RWPE2 (cell line): ENCODE measurements around the gene PHYHIPL.

Experiments used
- ATAC-seq: fragments of 200-7000 bp; cut with Tn5 transposase; 3 replicates; pipeline ENCODE4 v1.9.1; 2021; ENCODE audit warnings: low read depth
- DNase-seq: peaks from one replicate; pipeline ENCODE4 v3.0.0-alpha.2; 2020; ENCODE audit warnings: low spot score
- H3K27ac ChIP-seq: fragments of 450-650 bp; 2 replicates; pipeline ENCODE4 v1.5.1; 2017; ENCODE audit warnings: mild to moderate bottlenecking; ENCODE audit not compliant: poor library complexity, severe bottlenecking
- H3K27me3 ChIP-seq: fragments of 250-450 bp; sonication (Bioruptor Pico); 2 replicates; pipeline ENCODE4 v1.5.1; 2021; ENCODE audit warnings: mild to moderate bottlenecking, moderate library complexity; ENCODE audit not compliant: insufficient read depth, poor library complexity, severe bottlenecking
- H3K36me3 ChIP-seq: fragments of 250-450 bp; sonication (Bioruptor Pico); 2 replicates; pipeline ENCODE4 v1.5.1; 2020; ENCODE audit warnings: low read depth, mild to moderate bottlenecking, moderate library complexity
- H3K4me1 ChIP-seq: fragments of 250-450 bp; sonication (Bioruptor Pico); 2 replicates; pipeline ENCODE4 v1.5.1; 2021; ENCODE audit warnings: mild to moderate bottlenecking, moderate library complexity; ENCODE audit not compliant: insufficient read depth, poor library complexity, severe bottlenecking
- H3K4me3 ChIP-seq: fragments of 250-450 bp; sonication (Bioruptor Pico); 2 replicates; pipeline ENCODE4 v1.5.1; 2021; ENCODE audit warnings: mild to moderate bottlenecking, moderate library complexity; ENCODE audit not compliant: severe bottlenecking
- H3K9me3 ChIP-seq: fragments of 250-450 bp; sonication (Bioruptor Pico); 2 replicates; pipeline ENCODE4 v1.5.1; 2021; ENCODE audit warnings: mild to moderate bottlenecking, moderate library complexity; ENCODE audit not compliant: severe bottlenecking
- CTCF ChIP-seq: fragments of 450-650 bp; IDR thresholded peaks from one replicate; pipeline ENCODE4 v1.5.1; 2017; ENCODE audit warnings: mild to moderate bottlenecking, moderate library complexity; ENCODE audit not compliant: poor library complexity, severe bottlenecking

The PHYHIPL gene

DNA sequence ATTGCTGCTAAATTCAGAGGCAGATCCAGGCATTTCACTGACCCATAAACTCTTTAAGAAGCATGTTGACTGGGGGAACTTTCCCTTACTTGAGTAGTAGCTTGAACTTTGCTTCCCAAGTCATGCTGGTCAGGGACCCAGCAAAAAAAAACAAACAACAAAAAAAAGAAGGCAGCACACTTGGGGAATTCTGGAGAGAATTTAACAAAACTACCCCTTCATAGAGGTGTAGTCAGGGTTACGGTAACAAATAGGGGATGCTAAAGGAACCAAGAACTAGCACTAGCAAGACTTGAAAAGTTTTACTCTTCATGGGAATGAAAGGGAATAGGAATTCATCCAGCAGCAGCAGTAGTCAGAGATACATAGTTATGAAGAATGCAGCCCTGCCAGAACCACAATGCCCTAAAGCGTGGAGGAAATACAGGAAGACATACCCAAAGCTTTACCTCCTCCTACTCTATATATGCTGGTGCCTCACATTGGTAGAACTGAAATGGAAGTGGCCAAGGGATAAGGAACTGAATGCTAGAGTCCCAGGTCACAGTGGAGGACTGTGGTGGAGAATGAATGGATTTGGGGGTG, 67.3 kb downstream of the PHYHIPL start:
- H3K36me3 ChIP-seq = no peaks in the 10 kb centered on the region
- DNase-seq (no peak), ATAC-seq (no peak)
- peaks cover 4% of the 10 kb centered on the region for H3K9me3 ChIP-seq
- TF ChIP-seq CTCF = no peak
- no peak overlapping the region for H3K4me3 ChIP-seq
- no peak overlapping the region for H3K27ac ChIP-seq
- H3K4me1 ChIP-seq = no peaks in the 10 kb centered on the region
- H3K27me3 ChIP-seq = peaks cover 3% of the 10 kb centered on the region

DNA sequence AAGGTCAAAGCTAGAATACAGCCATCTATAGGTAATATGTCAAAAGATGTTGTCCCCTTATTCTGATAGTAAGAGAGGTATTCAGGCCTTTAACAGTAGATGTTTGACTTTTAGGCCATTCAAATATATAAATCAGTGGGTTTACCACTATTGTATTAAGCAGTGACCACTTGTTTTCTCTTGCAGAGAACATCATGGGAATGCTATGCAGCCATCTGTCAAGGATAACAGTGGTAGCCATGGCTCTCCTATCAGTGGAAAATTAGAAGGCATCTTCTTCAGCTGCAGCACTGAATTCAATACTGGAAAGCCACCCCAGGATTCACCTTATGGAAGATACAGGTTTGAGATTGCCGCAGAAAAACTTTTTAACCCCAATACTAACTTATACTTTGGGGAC, 68.4 kb downstream of the PHYHIPL start:
- H3K9me3 ChIP-seq = no peaks in the 10 kb centered on the region
- H3K27ac ChIP-seq = no peak overlapping the region
- no peak for TF ChIP-seq CTCF
- no peak overlapping the region for H3K4me3 ChIP-seq
- no peak for ATAC-seq
- no peaks in the 10 kb centered on the region for H3K36me3 ChIP-seq
- H3K4me1 ChIP-seq = no peaks in the 10 kb centered on the region
- peaks cover 3% of the 10 kb centered on the region for H3K27me3 ChIP-seq
- DNase-seq = no peak

DNA sequence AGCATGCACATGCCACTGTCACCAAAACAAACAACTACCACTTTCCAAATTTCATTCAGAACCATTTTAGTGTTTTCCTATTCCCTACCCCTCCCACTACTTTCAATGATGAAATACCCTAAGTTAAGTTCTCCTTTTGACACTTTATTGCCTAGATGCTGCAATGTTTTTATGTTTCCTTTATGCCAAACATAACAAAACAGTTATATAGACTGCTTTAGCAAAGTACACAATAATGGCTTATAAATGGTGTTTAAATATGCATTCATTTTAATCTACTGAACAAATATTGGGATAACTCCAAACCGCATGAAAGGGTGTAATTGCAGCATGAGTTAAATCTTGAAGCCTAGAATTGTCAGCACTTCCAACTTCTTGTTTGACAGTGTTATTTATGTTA, 69.2 kb downstream of the PHYHIPL start:
- H3K27ac ChIP-seq = no peak overlapping the region
- no peak overlapping the region for H3K4me3 ChIP-seq
- H3K9me3 ChIP-seq = no peaks in the 10 kb centered on the region
- H3K4me1 ChIP-seq = no peaks in the 10 kb centered on the region
- DNase-seq (no peak), ATAC-seq (no peak)
- H3K27me3 ChIP-seq = peaks cover 3% of the 10 kb centered on the region
- H3K36me3 ChIP-seq = no peaks in the 10 kb centered on the region
- TF ChIP-seq CTCF = no peak

DNA sequence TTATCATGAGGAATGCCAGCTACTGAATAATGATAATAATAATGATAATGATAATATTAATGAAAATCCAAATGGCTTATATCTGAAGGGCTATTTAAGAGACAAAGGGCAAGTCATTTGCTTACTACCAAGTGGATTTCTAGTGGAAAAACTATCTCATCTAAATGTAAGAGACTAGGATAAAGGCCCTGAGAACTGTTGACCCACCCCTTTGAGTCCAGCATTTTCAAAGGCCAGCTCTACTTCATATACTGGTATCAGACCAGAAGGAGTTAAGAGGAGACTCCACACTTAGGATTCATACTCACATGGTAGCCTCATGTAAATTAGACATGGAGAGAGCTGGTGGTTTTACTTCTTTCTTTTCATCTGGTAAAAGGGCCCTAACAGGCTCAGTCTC, 76.0 kb downstream of the PHYHIPL start:
- ATAC-seq = no peak
- Histone ChIP-seq H3K36me3 (no peaks in the 10 kb centered on the region), H3K27me3 (no peaks in the 10 kb centered on the region), H3K9me3 (no peaks in the 10 kb centered on the region), H3K4me3 (no peak overlapping the region), H3K27ac (no peak overlapping the region), H3K4me1 (no peaks in the 10 kb centered on the region)
- DNase-seq = no peak
- TF ChIP-seq CTCF = no peak

DNA sequence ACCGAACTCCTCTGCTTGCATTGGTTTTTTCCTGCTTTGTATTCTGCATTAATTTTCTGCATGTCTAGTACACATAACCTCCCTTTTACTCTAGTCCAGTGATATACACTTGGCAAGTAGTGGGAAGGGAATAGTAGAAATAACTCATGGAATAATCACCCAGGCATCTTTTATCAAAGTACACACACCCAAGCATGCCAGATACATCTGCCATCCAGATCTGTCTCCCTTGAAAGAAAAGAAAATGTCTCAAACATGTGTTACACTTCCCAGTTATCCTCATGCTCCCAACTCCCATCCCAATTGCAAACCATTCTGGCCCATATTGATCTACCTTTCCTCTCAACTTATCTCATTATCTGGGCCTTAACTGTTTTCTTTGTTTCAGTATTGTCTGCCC, 79.0 kb downstream of the PHYHIPL start:
- no peak for ATAC-seq
- H3K4me1 ChIP-seq = no peaks in the 10 kb centered on the region
- H3K4me3 ChIP-seq = no peak overlapping the region
- no peak for TF ChIP-seq CTCF
- no peaks in the 10 kb centered on the region for H3K36me3 ChIP-seq
- H3K9me3 ChIP-seq = no peaks in the 10 kb centered on the region
- H3K27me3 ChIP-seq = no peaks in the 10 kb centered on the region
- DNase-seq = no peak
- H3K27ac ChIP-seq = no peak overlapping the region
